ENCODE data around the gene NECTIN1. TPM values are rescaled to one million over a fixed set of nuclear protein-coding genes. Genes with fewer than 3 reads are reported as not detected.

Gene NECTIN1
- total RNA-seq (2022; extraction: Qiagen RNA extraction): 8.3 to 11.2 TPM (median 10.5 TPM) in 5 replicates

GRCh38 chr11:119728651-119729580 is at the start of gene NECTIN1:
Gene NECTIN1 (minus strand): TSS chr11:119729200. CDS start chr11:119728553, 647 bp downstream.

Data from A549 treated with dexamethasone at 1 μM for 4 hours (cell line).